Measurements from ENCODE around the gene CCDC138.

The CCDC138 gene

GRCh38 chr2:108910011-108910431, 123.5 kb downstream of the CCDC138 start:
- Histone ChIP-seq H3K9me3 (ENCODE audit: control insufficient read depth, low read length) (no peaks in the 10 kb centered on the region), H3K4me3 (ENCODE audit: low read depth, low read length) (no peak overlapping the region), H3K27ac (no peak overlapping the region), H3K27me3 (ENCODE audit: control insufficient read depth, insufficient read depth, low read length) (no peaks in the 10 kb centered on the region), H3K9ac (no peak overlapping the region), H2AFZ (no peak overlapping the region), H3K4me2 (ENCODE audit: low read length) (no peak overlapping the region), H3K36me3 (ENCODE audit: control insufficient read depth, insufficient read depth, low read length) (no peaks in the 10 kb centered on the region), H3K79me2 (no peaks in the 10 kb centered on the region), H3K4me1 (no peaks in the 10 kb centered on the region)
- TF ChIP-seq CTCF (IDR thresholded peaks at IDR 0.05) = no peak

GRCh38 chr2:108910541-108911396, 124.2 kb downstream of the CCDC138 start:
- no peaks in the 10 kb centered on the region for H3K27me3 ChIP-seq (ENCODE audit: control insufficient read depth, insufficient read depth, low read length)
- H3K9ac ChIP-seq = no peak overlapping the region
- H3K9me3 ChIP-seq (ENCODE audit: control insufficient read depth, low read length) = no peaks in the 10 kb centered on the region
- TF ChIP-seq CTCF (IDR thresholded peaks at IDR 0.05) = no peak
- no peak overlapping the region for H3K4me3 ChIP-seq (ENCODE audit: low read depth, low read length)
- no peak overlapping the region for H3K4me2 ChIP-seq (ENCODE audit: low read length)
- no peak overlapping the region for H2AFZ ChIP-seq
- no peak overlapping the region for H3K27ac ChIP-seq
- no peaks in the 10 kb centered on the region for H3K79me2 ChIP-seq
- H3K36me3 ChIP-seq (ENCODE audit: control insufficient read depth, insufficient read depth, low read length) = no peaks in the 10 kb centered on the region
- no peaks in the 10 kb centered on the region for H3K4me1 ChIP-seq

- Histone ChIP-seq H3K4me3 (ENCODE audit: low read depth, low read length) (no peak overlapping the region), H3K9me3 (ENCODE audit: control insufficient read depth, low read length) (no peaks in the 10 kb centered on the region), H3K36me3 (ENCODE audit: control insufficient read depth, insufficient read depth, low read length) (no peaks in the 10 kb centered on the region), H3K79me2 (no peaks in the 10 kb centered on the region), H3K4me2 (ENCODE audit: low read length) (no peak overlapping the region), H3K4me1 (no peaks in the 10 kb centered on the region), H3K9ac (no peak overlapping the region), H3K27me3 (ENCODE audit: control insufficient read depth, insufficient read depth, low read length) (no peaks in the 10 kb centered on the region), H3K27ac (no peak overlapping the region), H2AFZ (no peak overlapping the region)
- TF ChIP-seq CTCF (IDR thresholded peaks at IDR 0.05) = no peak
Observed at GRCh38 chr2:108911401-108911800, 124.8 kb downstream of the CCDC138 start.

GRCh38 chr2:108911807-108912628, 125.4 kb downstream of the CCDC138 start:
- H3K9me3 ChIP-seq (ENCODE audit: control insufficient read depth, low read length) = no peaks in the 10 kb centered on the region
- no peak overlapping the region for H3K27ac ChIP-seq
- no peaks in the 10 kb centered on the region for H3K79me2 ChIP-seq
- no peaks in the 10 kb centered on the region for H3K36me3 ChIP-seq (ENCODE audit: control insufficient read depth, insufficient read depth, low read length)
- no peaks in the 10 kb centered on the region for H3K4me1 ChIP-seq
- no peak overlapping the region for H3K4me3 ChIP-seq (ENCODE audit: low read depth, low read length)
- H2AFZ ChIP-seq = no peak overlapping the region
- no peak for TF ChIP-seq CTCF (IDR thresholded peaks at IDR 0.05)
- H3K9ac ChIP-seq = no peak overlapping the region
- no peak overlapping the region for H3K4me2 ChIP-seq (ENCODE audit: low read length)
- H3K27me3 ChIP-seq (ENCODE audit: control insufficient read depth, insufficient read depth, low read length) = no peaks in the 10 kb centered on the region

Data from parathyroid adenoma (tissue), 2 donors.